Kidney (tissue), 14 donors: ENCODE measurements around the gene ZFP1. TPM values are rescaled to one million over a fixed set of nuclear protein-coding genes. Genes with fewer than 3 reads are reported as not detected.

Source experiments
- DNase-seq, 5 donors: peaks; one replicate each; pipeline ENCODE4 v3.0.0-alpha.2; 2013 to 2020
- FAIRE-seq: peaks from 2 replicates; lab custom pipeline; 2012; peaks lifted over from hg19 to GRCh38; lab: Jason Lieb, UNC
- H3K27ac ChIP-seq, 2 donors: one replicate each; pipeline ENCODE4 v1.7.0; 2013; ENCODE audit warnings: low read depth in 2 of 2, low read length in 2 of 2, inconsistent platforms in 1 of 2
- H3K27me3 ChIP-seq: one replicate; pipeline ENCODE4 v1.7.1; 2013; ENCODE audit warnings: low read length, inconsistent platforms; ENCODE audit not compliant: control insufficient read depth, insufficient read depth
- H3K36me3 ChIP-seq, 3 donors: one replicate each; pipeline versions ENCODE4 v1.7.0 to v1.7.1; 2013; ENCODE audit warnings: low read length in 3 of 3, control low read depth in 1 of 3, inconsistent platforms in 1 of 3; ENCODE audit not compliant: insufficient read depth in 3 of 3, control insufficient read depth in 2 of 3
- H3K4me1 ChIP-seq, 3 donors: one replicate each; pipeline versions ENCODE4 v1.7.0 to v1.7.1; 2013; ENCODE audit warnings: low read length in 3 of 3, inconsistent platforms in 1 of 3, low read depth in 1 of 3; ENCODE audit not compliant: control insufficient read depth in 2 of 3, insufficient read depth in 2 of 3
- H3K4me3 ChIP-seq, 3 donors: one replicate each; pipeline versions ENCODE4 v1.7.0 to v1.8.1; 2013; ENCODE audit warnings: low read length in 3 of 3, control low read depth in 1 of 3, inconsistent platforms in 1 of 3
- H3K9ac ChIP-seq, 3 donors: one replicate each; pipeline versions ENCODE4 v1.7.0 to v1.7.1; 2013; ENCODE audit warnings: low read length in 3 of 3, control low read depth in 1 of 3, inconsistent platforms in 1 of 3
- H3K9me3 ChIP-seq, 3 donors: one replicate each; pipeline versions ENCODE4 v1.7.0 to v1.7.1; 2013; ENCODE audit warnings: low read length in 3 of 3, control low read depth in 1 of 3, inconsistent platforms in 1 of 3; ENCODE audit not compliant: control insufficient read depth in 2 of 3, insufficient read depth in 1 of 3
- intact Hi-C: fragments of 100-400 bp; cut with DNase I; formaldehyde crosslinking; loops from one replicate; pipeline ENCODE4 v1.11.1; 2022
- polyA plus RNA-seq: library from polyadenylated mRNA; stranded (reverse); fragments of 350-450 nt; fragmentation: Illumina TruSeq; extraction: RNeasy Lipid Tissue Mini Kit (QIAGEN cat#74804); gene quantifications from one replicate; pipeline ENCODE4 v1.2.3, GENCODE V29; 2014; ENCODE audit warnings: low read depth, low replicate concordance; ENCODE audit not compliant: insufficient read depth
- total RNA-seq: library from RNA; stranded (reverse); fragmentation: NEBNext Ultra II Directional; extraction: Animal tissue kit (Norgen Biotek cat#: 25700); gene quantifications from one replicate; pipeline ENCODE4 v1.2.1, GENCODE V29; 2021
- TF ChIP-seq, protein P1 (sequence below): IDR thresholded peaks from 3 replicates; pipeline ENCODE4 v1.5.1; 2012; ENCODE audit warnings: mild to moderate bottlenecking, moderate library complexity, borderline replicate concordance; ENCODE audit not compliant: insufficient read depth; ENCODE audit errors: extremely low read depth
- donor health status: control.
- donor health status: control.
- donor health status: control.
- donor health status: control.
- donor health status: control.
- donor health status: DM: yes; HTN: yes; CAD: no.
- donor health status: Normal renal cell carcinoma (clear cell type).

ZFP1 gene
- total and polyA plus RNA-seq, 2 donors from 2014 or later = 4.6 to 9.2 TPM

DNA sequence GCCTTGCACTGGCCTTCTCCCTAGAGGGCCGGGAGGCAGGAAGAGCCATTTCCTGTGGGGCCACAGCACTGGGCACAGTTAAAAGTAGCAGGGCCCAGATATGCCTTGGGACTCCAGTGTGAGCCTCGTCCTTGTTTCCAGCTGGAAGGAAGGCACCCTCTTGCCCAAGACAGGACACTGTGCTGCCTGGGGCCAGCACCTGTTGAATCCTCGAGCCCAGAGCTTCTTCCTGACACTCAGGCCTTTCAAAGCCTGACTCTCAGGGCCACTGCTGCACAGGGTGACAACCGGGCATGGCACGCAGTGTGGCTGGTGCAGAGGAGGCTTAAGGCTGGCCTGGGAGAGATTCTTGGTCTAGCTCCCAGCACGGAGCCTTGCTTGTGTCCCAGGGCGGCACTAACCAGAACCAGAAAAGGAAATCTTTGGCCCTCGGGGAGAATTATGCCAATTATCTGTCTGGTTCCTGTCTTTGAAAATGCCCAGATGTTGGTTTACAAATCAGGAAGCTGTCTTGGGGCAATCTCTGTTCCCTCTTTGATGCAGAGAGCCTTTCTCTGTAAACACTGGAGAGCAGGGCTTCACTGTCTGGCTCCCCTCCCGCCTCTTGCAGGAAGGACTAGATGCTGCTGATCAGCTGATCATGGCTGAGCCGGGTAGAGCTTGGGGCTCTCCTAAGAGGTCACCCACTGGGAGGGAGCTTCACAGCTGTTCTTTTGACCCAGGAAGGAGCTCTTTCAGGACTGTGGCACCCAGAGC, 42.8 kb upstream of the ZFP1 start:
- Histone ChIP-seq H3K27me3 (no peaks in the 10 kb centered on the region), H3K27ac (no peak overlapping the region), H3K4me3 (no peak overlapping the region), H3K36me3 (no peaks in the 10 kb centered on the region), H3K9me3 (no peaks in the 10 kb centered on the region), H3K4me1 (peaks cover 0 to 31% (median 26%) of the 10 kb centered on the region in 3 donors), H3K9ac (no peak overlapping the region)
- intact Hi-C loops = no loop called here
- FAIRE-seq (no peak), DNase-seq (peak in 1 of 5 donors; percentile 84)
- TF ChIP-seq, protein P1, sequence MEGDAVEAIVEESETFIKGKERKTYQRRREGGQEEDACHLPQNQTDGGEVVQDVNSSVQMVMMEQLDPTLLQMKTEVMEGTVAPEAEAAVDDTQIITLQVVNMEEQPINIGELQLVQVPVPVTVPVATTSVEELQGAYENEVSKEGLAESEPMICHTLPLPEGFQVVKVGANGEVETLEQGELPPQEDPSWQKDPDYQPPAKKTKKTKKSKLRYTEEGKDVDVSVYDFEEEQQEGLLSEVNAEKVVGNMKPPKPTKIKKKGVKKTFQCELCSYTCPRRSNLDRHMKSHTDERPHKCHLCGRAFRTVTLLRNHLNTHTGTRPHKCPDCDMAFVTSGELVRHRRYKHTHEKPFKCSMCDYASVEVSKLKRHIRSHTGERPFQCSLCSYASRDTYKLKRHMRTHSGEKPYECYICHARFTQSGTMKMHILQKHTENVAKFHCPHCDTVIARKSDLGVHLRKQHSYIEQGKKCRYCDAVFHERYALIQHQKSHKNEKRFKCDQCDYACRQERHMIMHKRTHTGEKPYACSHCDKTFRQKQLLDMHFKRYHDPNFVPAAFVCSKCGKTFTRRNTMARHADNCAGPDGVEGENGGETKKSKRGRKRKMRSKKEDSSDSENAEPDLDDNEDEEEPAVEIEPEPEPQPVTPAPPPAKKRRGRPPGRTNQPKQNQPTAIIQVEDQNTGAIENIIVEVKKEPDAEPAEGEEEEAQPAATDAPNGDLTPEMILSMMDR = no peak

DNA sequence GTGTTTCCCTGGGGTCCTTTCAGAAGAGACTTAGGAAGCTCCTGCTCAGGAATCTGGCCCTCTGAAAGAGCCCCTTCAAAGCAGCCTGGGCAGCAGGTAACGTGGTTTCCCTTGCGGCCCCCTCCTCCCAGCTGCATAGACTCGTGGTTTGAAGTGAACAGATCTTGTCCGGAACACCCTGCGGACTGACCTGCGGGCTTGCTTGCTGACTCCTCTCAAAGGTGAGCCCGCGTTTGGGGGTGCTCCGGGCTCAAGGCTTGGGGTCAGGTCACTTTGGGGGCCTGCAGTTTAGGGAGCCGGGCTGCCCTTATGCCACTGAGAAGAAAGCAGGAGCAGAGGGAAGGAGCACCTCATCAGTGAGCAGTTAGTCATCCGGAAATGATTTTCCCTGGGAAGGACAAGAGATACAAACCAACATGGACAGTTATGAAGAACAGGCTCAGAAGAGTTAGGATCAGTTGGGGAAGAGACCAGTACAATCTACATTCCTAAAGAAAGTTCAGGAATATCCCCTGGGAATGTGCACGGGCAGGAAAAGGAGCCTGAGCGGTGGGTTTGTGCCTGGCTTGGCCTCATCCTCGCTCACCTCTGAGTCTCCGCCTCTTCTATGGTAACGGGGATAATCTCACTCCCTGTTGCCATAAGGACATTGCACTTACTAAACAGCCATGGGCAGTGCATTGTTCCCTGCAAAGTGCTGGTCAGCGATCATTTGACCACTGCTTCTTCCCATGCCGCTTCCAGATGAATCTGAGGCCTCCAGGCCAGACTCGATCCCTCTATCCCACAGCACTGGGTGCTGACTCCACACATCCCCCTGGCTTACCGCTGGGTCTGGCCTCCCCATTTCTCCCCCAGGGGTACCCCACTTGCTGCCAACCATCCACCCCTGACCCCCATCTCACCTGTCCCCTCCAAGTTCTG, 41.7 kb upstream of the ZFP1 start:
- Histone ChIP-seq H3K36me3 (no peaks in the 10 kb centered on the region), H3K4me1 (peaks cover 0 to 39% (median 35%) of the 10 kb centered on the region in 3 donors), H3K4me3 (no peak overlapping the region), H3K27me3 (no peaks in the 10 kb centered on the region), H3K9ac (no peak overlapping the region), H3K27ac (no peak overlapping the region), H3K9me3 (no peaks in the 10 kb centered on the region)
- DNase-seq (no peak), FAIRE-seq (no peak)
- intact Hi-C loops = no loop called here
- TF ChIP-seq, protein P1 = no peak

DNA sequence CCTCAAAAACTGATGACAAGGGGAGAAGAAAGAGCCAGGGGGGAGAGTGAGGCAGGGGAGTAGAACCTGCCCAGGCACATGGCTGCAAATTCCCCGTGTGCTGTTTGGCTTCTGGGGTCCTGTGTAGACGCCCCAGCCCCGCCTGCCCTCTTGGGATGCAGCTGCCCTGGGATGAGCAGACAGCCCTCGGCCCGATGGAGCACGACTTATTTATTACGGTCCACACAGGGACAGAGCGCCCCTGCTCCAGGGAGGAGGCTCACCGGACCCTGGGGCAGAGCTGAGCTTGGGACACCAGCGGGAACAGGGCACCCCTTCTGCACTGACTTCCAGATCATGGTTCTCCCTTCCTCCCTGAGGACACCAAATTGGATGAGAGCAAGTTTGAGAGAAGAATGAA, 40.8 kb upstream of the ZFP1 start:
- Histone ChIP-seq H3K9ac (no peak overlapping the region), H3K4me1 (peaks cover 0 to 39% (median 35%) of the 10 kb centered on the region in 3 donors)
- intact Hi-C loops = no loop called here

More for the DNA sequence above, 40.8 kb upstream of the ZFP1 start:
- TF ChIP-seq, protein P1 = no peak
- peak overlapping the region in 1 of 2 donors; percentile 46 for H3K27ac ChIP-seq
- H3K27me3 ChIP-seq = no peaks in the 10 kb centered on the region
- FAIRE-seq = no peak
- no peaks in the 10 kb centered on the region for H3K9me3 ChIP-seq
- no peaks in the 10 kb centered on the region for H3K36me3 ChIP-seq
- no peak for DNase-seq
- H3K4me3 ChIP-seq = no peak overlapping the region
